ENCODE measurements around the gene PTDSS2.

The PTDSS2 gene

DNA sequence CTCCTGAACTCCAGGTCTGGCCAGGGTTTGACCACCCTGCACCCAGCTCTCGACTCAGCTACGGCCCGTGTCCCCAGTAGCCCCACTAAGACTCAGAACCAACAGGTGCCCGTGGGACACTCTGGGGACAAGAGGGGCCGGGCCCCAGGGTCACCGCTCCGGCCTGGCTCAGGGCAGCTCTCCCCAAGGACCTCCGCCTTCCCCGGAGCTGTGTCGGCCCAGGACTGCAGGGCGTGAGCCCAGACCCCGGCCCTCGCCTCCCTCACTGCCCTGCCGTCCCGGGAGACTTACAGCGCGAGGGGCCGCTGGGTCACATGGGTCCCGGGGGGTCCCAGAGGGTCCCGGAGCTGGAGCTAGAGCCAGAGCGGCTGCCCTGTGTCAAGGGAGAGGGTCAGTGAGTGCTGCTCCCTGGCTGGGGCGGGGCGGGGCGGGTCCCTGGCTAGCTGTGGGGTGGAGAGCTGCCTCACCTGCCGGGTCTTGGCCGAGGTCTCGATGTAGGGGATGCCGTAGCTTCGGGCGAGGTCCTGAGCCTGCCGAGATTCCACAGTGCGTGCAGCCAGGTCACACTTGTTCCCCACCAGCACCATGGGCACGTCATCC lies 83.0 kb downstream of the PTDSS2 start:
- no peak for DNase-seq

DNA sequence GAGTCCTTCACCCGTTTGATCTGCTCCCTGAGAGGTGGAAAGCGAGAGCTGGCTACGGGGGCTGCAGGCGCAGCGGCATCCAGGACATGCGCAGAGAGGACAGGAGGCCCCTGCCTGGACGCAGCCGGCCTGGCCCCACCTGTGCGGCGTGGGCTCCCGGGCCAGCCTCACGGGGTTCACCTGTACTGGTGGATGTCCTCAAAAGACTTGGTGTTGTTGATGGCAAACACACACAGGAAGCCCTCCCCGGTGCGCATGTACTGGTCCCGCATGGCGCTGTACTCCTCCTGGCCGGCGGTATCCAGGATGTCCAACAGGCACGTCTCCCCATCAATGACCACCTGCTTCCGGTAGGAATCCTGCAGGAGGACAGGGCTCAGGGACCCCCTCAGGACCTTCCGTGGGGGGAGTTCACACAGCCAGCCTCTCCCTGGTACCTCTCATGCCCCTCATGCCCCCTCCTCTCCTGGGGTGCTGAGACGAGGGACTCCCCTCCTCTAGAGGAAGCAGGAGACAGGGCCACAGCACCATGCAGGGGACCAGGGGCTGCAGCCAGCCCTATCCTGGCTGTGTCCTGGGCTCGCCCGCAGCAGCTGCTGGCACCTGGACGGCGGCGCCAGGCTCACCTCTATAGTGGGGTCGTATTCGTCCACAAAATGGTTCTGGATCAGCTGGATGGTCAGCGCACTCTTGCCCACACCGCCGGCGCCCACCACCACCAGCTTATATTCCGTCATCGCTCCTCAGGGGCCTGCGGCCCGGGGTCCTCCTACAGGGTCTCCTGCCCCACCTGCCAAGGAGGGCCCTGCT lies 83.7 kb downstream of the PTDSS2 start:
- DNase-seq, result no peak

DNA sequence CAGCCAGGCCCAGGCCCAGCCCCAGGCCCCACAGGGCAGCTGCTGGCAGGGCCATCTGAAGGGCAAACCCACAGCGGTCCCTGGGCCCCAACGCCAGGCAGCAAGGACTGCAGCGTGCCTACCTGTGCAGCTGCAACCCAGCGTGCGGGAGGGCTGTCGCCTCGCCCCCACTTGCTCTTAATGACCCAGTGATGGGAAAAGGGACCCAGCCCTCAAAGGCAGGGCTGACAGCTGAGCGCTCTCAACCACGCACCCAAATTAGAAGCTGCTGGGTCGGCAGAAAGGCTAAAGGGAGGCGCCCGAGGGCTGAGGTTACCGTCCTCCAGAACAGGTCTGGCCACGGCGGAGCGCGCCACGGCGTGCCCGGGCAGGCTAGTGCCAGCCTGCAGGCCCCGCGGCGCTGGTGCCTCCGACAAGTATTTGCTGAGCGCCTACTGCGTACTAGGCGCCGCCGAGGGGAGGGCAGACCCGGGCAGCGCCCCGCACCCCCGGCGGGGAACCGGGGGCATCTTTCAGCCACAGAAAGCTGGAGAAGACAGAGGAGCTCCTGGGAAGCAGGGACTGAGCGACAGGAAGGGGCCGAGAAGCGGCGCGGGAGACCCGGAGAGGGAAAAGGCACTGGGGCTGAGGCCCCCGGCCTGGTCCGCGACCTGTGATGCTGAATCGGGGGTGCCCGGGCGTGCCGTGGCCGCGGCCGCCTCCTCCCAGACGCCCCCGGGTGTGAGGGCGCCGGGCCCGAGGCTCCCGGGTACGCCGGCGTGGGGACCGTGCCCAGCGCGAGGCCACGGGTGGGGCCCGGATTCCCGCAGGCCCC lies 84.5 kb downstream of the PTDSS2 start:
- peak in 1 of 14 donors; percentile 11 for DNase-seq

DNA sequence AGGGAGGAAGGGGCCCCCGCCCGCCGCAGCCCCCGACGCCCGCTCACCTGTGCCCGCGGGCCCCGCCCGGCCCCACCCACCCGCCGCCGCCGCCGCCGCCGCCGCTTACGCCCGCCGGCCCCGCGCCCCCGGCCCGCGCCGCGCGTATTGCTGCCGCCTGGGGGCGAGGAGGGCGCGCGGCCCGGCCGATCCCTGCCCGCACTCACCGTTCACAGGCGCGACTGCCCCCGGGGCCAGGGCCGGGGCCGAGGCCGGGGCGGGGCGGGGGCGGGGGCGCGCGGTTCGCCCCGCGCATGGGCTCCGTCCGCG lies 85.1 kb downstream of the PTDSS2 start:
- DNase-seq, result no peak

DNA sequence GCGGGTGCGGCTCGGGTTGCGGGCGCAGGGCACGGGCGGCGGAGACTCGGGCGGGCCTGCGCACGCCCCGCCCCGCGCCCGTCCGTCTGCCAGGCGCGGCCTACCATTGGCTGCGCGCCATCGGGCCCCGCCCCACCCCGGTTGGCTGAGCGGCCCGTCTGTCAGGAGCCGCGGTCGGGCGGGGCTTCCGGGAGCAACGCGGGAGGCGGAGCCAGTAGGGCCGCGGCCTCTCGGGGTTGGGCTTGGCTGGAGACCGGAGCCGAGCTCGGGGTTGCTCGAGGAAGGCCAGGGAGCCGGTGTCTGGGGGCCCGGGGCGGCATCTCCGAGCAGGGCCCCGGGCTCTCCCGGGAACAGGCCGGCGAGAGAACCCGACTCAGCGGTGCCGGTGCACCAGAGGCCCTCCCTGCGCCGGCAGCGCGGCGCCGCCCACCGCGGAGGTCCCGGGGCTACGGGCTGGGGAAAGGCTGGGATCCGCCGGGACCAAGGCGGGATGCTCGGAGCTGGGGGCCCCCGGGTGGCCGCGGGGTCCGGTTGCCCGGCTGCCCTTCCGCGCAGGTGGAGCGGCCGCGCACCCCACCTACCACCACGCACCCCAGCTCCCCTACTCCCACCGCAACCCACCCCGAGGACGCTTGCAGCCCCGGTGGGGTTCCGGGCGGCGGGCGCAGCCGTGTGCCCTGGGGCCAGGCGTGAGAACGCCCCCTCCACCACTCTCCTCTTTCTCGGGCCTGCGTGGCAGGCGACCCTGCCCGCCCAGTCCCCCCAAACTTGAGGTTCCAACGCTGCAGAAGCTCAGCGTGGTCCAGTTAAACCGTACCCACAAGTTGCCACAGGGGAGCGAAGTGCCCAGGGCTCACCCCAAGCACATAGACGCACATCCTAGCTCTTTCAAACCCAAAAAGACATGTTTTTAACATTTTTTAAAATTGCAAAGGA lies 85.7 kb downstream of the PTDSS2 start, which contains the start of gene HRAS:
TSS of gene HRAS (minus strand) at position 58 of the 936 bp plus-strand sequence.
- peak; percentile 48 to 97 (median 88) for DNase-seq

DNA sequence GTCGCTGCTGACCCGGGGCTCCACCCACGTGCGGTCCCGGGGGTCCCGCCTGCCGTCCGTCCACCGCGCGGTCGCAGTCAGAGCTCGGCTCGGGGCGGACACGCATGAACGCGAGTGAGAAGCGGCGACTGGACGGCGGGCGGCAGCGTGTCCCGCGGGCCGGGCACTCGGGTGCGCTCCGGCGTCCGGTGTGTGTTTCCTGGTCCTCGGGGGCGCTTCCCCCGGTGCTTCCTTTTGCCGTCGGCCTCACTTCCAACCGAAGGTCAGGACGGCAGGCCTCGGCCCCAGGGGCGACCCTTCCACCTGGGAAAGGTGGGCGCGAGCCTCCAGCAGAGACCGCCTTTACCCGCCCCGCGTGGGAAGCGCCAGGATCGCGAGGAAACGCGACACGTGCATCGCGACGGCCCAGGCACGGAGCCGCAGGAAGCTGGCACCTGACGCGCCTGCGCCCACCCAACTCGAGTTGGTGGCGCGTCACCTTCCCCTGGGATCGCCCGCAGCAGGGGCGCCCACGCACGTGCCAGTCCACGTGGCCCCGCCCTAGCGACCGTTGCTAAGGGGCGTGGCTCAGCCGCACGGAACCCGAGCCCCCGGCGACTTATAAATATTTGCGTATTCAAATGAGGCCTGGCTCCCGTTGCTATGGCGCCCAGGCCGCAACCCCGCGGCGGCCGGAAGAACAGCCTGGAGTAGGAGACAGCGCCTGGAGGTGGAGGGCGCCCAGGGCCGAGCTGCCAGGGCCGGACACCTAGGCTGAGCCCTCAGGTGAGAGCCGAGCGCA lies 87.0 kb downstream of the PTDSS2 start, which contains the start of gene LRRC56:
TSS of gene LRRC56 (plus strand) at position 687 of the 781 bp plus-strand sequence. CDS start 3,158 bp downstream, outside the sequence.
- no peak for DNase-seq

DNA sequence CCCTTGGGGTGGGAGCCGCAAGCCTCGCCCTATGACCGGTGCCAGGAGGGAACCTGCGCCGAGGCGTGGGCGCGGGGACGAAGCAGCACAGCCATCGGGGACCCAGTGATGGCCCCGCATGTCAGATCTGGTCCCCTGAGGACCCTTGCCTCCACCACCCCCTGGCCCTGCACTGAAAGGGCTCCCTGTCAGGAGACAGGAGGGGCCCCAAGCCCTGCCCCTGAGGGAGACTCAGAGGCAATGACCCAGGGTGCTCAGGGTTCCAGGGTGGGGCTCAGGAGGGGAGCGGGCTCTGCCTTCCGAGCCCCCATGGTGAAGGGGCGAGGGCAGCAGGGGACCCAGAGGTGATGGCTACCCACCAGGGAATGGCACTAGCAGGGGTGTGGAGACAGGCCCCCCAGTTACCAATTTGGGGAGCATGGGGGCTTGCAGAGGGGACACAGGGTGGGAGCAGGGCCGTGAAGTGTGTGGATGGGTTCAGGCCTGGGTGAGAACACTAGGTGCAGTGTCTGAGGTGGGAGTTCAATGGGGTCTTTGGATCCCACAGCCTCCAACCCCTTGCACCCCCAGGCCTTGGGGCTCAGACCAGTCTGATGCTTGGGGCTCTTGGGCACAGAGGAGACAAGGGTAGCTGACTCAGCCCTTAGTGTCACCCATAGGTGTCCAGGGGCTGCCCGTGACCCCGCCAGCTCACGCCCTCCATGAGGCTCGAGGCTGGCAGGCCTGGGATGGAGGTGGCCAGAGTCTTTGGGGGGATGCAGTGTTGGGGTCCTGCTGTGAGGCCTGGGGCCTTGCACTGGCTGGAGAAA lies 87.7 kb downstream of the PTDSS2 start:
- DNase-seq, result no peak

DNA sequence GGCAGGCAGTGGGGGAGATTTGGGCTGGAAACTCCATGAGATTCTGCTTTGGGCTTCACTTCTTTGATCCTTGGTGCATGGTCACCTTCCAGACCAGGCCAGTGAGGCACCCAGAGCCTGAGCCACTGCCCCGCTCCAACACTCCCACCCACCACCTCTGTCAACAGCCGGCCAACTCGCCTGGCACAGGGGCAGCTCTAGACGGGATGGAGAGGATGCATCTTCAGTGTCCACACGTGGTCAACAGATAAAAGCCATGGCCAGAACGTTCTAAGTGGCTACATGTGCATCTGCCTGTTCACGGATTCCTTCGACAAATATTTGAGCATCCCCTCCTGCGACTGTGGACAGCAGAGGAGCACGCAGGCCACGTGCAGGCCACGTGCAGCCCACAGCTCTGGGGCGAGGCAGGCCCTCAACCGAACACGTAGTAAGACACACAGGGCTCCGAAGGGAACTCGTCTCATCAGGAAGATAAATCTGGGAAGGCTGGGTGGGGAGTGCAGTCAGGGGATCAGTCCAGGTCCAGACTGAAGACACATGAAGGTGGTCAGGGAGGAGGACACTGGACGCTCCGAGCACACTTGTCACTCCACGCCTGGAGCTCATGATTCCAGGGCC lies 88.5 kb downstream of the PTDSS2 start:
- DNase-seq, result no peak

DNA sequence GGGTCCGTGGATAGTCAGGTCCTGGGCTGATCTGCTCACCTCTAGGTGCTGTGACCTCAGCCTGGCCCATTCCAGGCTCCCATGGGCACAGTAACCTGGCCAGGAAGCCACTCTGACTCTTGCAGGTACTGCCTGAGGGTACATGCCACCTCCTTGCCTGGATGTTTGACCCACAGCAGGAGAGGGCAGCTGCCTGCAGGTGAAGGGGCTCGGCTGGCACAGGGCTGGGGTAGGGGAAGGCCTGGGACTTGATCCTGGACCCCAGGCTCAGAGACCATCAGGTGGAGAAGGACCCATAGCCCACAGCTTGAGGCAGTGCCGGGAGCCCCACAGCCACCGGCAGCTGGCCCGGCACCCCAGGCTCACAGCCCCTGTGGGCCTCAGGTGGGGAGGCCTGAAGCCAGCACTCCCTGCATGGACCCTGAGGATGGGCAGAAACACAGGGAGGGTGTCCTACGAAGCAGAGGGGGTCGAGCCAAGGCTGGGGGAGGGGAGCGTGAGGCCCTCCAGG lies 89.9 kb downstream of the PTDSS2 start:
- no peak for DNase-seq
